CD4-positive, CD25-positive, alpha-beta regulatory T cell (primary cell): ENCODE results near the gene CES3. TPM values are rescaled to one million over a fixed set of nuclear protein-coding genes. Genes with fewer than 3 reads are reported as not detected.
"Not testable (repeated sequence)": the region's sequence is repeated elsewhere in the genome, so short reads cannot be mapped to it uniquely, and the experiment has no call there.

Source experiments
- ATAC-seq, 2 donors: fragments of 150-1000 bp; cut with Tn5 transposase; one replicate each; pipeline ENCODE4 v1.10.0; 2021; ENCODE audit warnings: low read depth in 2 of 2, moderate number of reproducible peaks in 2 of 2, moderate library complexity in 1 of 2
- DNase-seq, 3 donors: peaks; one replicate each; pipeline versions ENCODE4 v3.0.0 to v3.0.0-alpha.2; 2012 to 2022; ENCODE audit warnings: mixed read lengths in 1 of 3
- H3K27ac ChIP-seq: one replicate; pipeline ENCODE4 v1.7.0; 2013; ENCODE audit warnings: mild to moderate bottlenecking, low read length; ENCODE audit not compliant: insufficient read depth, poor library complexity, severe bottlenecking
- H3K27me3 ChIP-seq: one replicate; pipeline ENCODE4 v1.7.0; 2013; ENCODE audit warnings: low read length; ENCODE audit not compliant: control insufficient read depth, insufficient read depth
- H3K36me3 ChIP-seq: one replicate; pipeline ENCODE4 v1.7.0; 2013; ENCODE audit warnings: mild to moderate bottlenecking, low read length, moderate library complexity; ENCODE audit not compliant: control insufficient read depth, insufficient read depth
- H3K4me1 ChIP-seq: 2 replicates; pipeline ENCODE4 v1.7.0; 2013; ENCODE audit warnings: mild to moderate bottlenecking, low read length; ENCODE audit not compliant: insufficient read depth, control insufficient read depth, poor library complexity, severe bottlenecking
- H3K4me3 ChIP-seq: one replicate; pipeline ENCODE4 v1.7.0; 2013; ENCODE audit warnings: low read depth, mild to moderate bottlenecking, low read length, moderate library complexity
- H3K9me3 ChIP-seq, 2 experiments: 1 replicate in 1 of 2; 2 replicates in 1 of 2; pipeline ENCODE4 v1.7.0; 2013; ENCODE audit warnings: low read length in 2 of 2, mild to moderate bottlenecking in 1 of 2, moderate library complexity in 1 of 2; ENCODE audit not compliant: control insufficient read depth in 2 of 2
- H3K27ac Mint-ChIP-seq, 3 donors: one replicate each; pipeline ENCODE4 v1.8.0; 2020 to 2022; ENCODE audit warnings: mild to moderate bottlenecking in 3 of 3, mixed read lengths in 3 of 3, moderate library complexity in 2 of 3
- H3K27me3 Mint-ChIP-seq: one replicate; pipeline ENCODE4 v1.8.0; 2022; ENCODE audit warnings: mild to moderate bottlenecking, mixed read lengths
- H3K36me3 Mint-ChIP-seq: one replicate; pipeline ENCODE4 v1.8.0; 2020; ENCODE audit warnings: mixed read lengths
- H3K4me1 Mint-ChIP-seq, 4 donors: one replicate each; pipeline ENCODE4 v1.8.0; 2020 to 2022; ENCODE audit warnings: mixed read lengths in 4 of 4, mild to moderate bottlenecking in 1 of 4
- H3K4me3 Mint-ChIP-seq, 4 donors: one replicate each; pipeline ENCODE4 v1.8.0; 2020 to 2022; ENCODE audit warnings: mild to moderate bottlenecking in 4 of 4, mixed read lengths in 4 of 4, moderate library complexity in 3 of 4
- H3K9me3 Mint-ChIP-seq, 7 donors: one replicate each; pipeline ENCODE4 v1.8.0; 2020 to 2022; ENCODE audit warnings: mixed read lengths in 7 of 7, mild to moderate bottlenecking in 3 of 7, moderate library complexity in 2 of 7
- polyA plus RNA-seq, 4 donors: library from polyadenylated mRNA; unstranded; fragments of 300-500 nt; fragmentation: Illumina TruSeq; gene quantifications; one replicate each; pipeline ENCODE4 v1.2.3, GENCODE V29; 2021
- total RNA-seq: library from RNA; stranded (reverse); gene quantifications from one replicate; pipeline ENCODE4 v1.2.3, GENCODE V29; 2022

Gene CES3
- total and polyA plus RNA-seq, 5 donors from 2014 or later, result 0.10 to 0.74 (median 0.27) TPM

DNA sequence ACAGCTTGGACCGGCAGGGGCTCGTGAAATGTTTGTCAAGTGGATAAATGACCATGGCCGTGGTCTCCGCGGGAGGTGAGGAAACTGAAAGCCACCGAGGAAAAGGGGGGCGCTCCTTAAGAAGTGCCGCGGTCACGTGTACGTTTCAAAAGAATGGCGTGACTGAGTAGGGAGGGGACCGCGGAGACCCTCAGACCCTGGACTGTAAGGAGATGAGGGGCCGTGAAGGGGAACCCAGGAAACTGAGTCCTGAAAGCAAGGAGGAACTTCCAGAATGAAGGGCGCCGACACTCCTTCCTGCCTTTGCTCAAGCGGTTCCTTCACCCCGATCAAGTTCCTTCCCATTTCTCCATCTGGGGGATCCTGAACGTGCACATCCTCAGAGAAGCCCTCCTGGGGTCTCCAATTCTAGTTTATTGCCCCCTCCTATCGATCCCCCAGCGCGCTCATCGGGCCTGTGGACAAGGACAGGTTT is 26.2 kb upstream of the CES3 start:
- Mint-ChIP-seq H3K27ac (peak overlapping the region; percentile 98 to 99 (median 99)), H3K36me3 (peaks cover 12% of the 10 kb centered on the region), H3K4me1 (peaks cover 6 to 68% (median 41%) of the 10 kb centered on the region in 4 donors), H3K4me3 (peak overlapping the region; percentile 96 to 99 (median 98))
- H3K27me3 ChIP-seq, ATAC-seq, H3K9me3 Mint-ChIP-seq, H3K27me3 Mint-ChIP-seq, DNase-seq, H3K9me3 ChIP-seq: not testable (repeated sequence)
- H3K4me1 ChIP-seq, result peaks cover 38% of the 10 kb centered on the region
- H3K27ac ChIP-seq, result peak overlapping the region; percentile 88
- H3K36me3 ChIP-seq, result peaks cover 28% of the 10 kb centered on the region
- peak overlapping the region; percentile 68 for H3K4me3 ChIP-seq

DNA sequence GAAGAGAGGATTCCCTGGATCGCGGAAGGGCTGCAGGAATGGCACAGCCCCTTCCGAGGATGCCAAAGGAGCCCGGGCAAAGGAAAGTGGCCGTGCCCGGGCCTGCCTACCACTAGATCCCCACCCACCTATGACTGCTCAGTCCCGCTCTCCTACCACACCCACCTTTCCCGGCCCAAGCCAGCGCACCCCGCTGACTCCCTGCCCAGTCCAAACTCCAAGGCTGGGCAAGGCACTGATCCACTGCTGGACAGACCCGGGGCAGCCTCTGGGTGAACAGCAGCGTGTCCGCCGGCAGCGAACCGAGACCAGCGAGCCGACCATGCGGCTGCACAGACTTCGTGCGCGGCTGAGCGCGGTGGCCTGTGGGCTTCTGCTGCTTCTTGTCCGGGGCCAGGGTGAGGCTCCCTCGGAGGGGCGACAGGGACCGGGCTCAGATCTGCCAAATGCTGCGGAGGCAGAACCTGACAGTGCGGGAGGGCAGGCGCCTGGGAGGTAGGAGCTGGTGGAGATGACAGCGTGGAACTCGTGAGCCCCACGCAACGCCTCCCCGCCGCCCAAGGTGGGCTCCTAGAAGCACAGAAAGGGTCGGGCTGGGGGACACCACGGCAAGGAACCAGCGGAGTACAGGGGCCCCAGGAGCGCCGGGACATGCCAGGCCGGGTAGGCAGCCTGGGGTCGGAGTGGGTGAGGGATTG is 25.6 kb upstream of the CES3 start, which contains the start of gene CES2:
Gene CES2, plus strand, starts transcription at position 203 of the 698 bp plus-strand sequence. Its CDS starts 120 bp downstream, at position 323.
- Mint-ChIP-seq H3K36me3 (peaks cover 12% of the 10 kb centered on the region), H3K9me3 (no peaks in the 10 kb centered on the region), H3K27ac (peak within 1 kb of the TSS; percentile 98 to 99 (median 99)), H3K4me3 (peak within 1 kb of the TSS; percentile 96 to 99 (median 98)), H3K27me3 (peaks cover 6% of the 10 kb centered on the region), H3K4me1 (peaks cover 6 to 70% (median 41%) of the 10 kb centered on the region in 4 donors)
- Histone ChIP-seq H3K27ac (peak within 1 kb of the TSS; percentile 88), H3K36me3 (peaks cover 34% of the 10 kb centered on the region), H3K4me3 (peak within 1 kb of the TSS; percentile 68), H3K9me3 (no peaks in the 10 kb centered on the region), H3K27me3 (no peaks in the 10 kb centered on the region), H3K4me1 (peaks cover 38% of the 10 kb centered on the region)
- no peak for ATAC-seq
- peak in 1 of 3 donors; percentile 5 for DNase-seq

DNA sequence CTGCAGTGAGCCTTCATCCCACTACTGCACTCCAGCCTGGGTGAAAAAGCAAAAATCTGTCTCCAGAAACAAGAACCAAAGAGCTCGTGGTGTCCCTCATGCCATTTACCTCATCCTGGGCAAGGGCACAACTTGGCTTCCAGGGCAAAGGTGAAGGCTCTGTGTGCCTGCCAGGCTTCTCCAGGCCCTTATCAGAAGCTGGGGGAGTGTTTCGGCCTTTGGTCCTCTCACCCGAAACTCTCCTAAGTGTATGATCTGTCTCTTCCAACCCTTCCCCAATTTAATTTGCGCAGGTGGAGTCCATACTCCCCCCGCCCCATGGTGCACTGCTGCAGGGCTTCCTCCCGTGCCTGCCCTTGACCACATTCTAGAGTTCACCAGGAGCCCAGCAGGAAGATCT is 24.6 kb upstream of the CES3 start:
- H3K36me3 Mint-ChIP-seq, result peaks cover 12% of the 10 kb centered on the region
- Histone ChIP-seq H3K9me3 (no peaks in the 10 kb centered on the region), H3K36me3 (peaks cover 42% of the 10 kb centered on the region), H3K27me3 (no peaks in the 10 kb centered on the region), H3K4me1 (peaks cover 38% of the 10 kb centered on the region), H3K27ac (no peak overlapping the region), H3K4me3 (no peak overlapping the region)
- peak overlapping the region; percentile 76 to 98 (median 95) for H3K4me3 Mint-ChIP-seq
- H3K27me3 Mint-ChIP-seq, result peaks cover 6% of the 10 kb centered on the region
- DNase-seq, result no peak
- peak overlapping the region in 2 of 3 donors; percentile 78 to 80 for H3K27ac Mint-ChIP-seq
- peaks cover 6 to 68% (median 41%) of the 10 kb centered on the region in 4 donors for H3K4me1 Mint-ChIP-seq
- ATAC-seq, result no peak
- no peaks in the 10 kb centered on the region for H3K9me3 Mint-ChIP-seq

DNA sequence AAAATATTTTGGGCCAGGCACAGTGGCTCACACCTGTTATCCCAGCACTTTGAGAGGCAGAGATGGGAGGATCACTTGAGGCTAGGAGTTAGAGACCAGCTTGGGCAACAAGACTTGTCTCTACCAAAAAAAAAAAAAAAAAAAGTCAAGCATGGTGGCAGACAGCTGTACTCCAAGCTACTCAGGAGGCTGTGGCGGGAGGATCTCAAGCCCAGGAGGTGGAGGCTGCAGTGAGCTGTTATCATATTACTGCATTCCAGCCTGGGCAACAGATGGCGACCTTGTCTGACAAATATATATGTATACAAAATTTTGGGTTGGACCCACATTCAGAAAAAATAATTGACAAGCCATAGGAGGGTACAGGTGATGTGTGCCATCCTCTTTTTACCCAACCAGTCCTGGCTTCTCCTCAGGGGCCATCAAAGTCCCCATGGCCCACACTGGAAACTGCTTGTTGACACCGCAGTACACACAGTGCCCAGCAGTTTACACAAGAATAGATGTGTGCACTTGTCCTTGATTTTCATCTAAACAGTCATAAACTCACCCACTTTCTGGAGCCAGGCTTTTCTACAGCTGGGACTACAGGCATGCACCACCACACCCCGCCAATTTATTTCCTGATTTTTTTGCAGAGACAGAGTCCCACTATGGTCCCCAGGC is 24.0 kb upstream of the CES3 start:
- H3K27ac Mint-ChIP-seq, result peak overlapping the region in 2 of 3 donors; percentile 87 to 88
- ATAC-seq, result no peak
- no peaks in the 10 kb centered on the region for H3K9me3 Mint-ChIP-seq
- Histone ChIP-seq H3K27ac (no peak overlapping the region), H3K36me3 (peaks cover 42% of the 10 kb centered on the region), H3K9me3 (no peaks in the 10 kb centered on the region), H3K27me3 (no peaks in the 10 kb centered on the region), H3K4me1 (peaks cover 37% of the 10 kb centered on the region), H3K4me3 (no peak overlapping the region)
- peak overlapping the region; percentile 74 to 98 (median 87) for H3K4me3 Mint-ChIP-seq
- peaks cover 14% of the 10 kb centered on the region for H3K36me3 Mint-ChIP-seq
- peaks cover 6% of the 10 kb centered on the region for H3K27me3 Mint-ChIP-seq
- DNase-seq, result no peak
- peaks cover 6 to 63% (median 38%) of the 10 kb centered on the region in 4 donors for H3K4me1 Mint-ChIP-seq

DNA sequence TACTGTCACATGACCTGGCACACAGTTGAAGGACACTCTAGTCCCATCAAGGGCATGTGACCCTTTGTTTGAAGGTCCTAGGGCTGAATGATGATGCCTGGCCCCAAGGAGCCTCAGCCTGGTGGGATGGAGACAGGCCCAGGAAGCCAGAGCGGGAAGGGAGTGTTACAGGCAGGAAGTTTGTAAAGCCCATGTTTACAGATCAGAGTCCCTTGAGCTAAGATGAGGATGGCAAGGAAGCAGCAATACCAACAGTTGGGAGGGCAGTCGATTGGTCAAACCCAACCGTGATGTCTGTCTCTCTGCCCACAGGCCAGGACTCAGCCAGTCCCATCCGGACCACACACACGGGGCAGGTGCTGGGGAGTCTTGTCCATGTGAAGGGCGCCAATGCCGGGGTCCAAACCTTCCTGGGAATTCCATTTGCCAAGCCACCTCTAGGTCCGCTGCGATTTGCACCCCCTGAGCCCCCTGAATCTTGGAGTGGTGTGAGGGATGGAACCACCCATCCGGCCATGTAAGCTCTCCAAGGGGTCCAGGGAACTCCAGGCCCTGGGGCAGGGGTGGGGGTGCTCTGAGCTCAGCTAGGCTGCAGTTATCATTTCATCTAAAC is 23.2 kb upstream of the CES3 start:
- Mint-ChIP-seq H3K4me1 (peaks cover 6 to 55% (median 33%) of the 10 kb centered on the region in 4 donors), H3K27ac (peak overlapping the region in 2 of 3 donors; percentile 87 to 88), H3K4me3 (peak overlapping the region in 3 of 4 donors; percentile 40 to 76 (median 74)), H3K27me3 (peaks cover 6% of the 10 kb centered on the region), H3K36me3 (peaks cover 17% of the 10 kb centered on the region), H3K9me3 (no peaks in the 10 kb centered on the region)
- Histone ChIP-seq H3K4me3 (no peak overlapping the region), H3K9me3 (no peaks in the 10 kb centered on the region), H3K36me3 (peaks cover 46% of the 10 kb centered on the region), H3K27me3 (no peaks in the 10 kb centered on the region), H3K4me1 (peaks cover 29% of the 10 kb centered on the region), H3K27ac (no peak overlapping the region)
- DNase-seq, result no peak
- ATAC-seq, result no peak

DNA sequence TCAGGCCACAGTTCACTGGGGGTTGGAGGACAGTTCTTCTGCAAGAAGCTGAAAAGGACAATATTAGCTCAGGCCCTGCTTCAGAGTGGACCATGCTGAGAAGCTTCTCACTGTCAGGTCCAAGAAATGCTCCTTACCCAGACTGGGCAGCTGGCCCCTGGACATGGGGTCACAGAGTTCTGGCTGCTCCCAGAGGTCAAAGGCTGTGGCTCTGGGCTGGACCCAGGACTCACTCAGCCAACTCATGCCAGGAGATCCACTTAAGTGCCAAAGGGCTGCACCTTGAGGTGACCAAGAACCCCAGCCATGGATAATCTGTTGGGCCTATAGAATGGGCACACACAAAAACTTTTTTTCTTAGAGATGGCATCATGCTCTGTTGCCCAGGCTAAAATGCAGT is 21.7 kb upstream of the CES3 start:
- no peaks in the 10 kb centered on the region for H3K27me3 ChIP-seq
- Mint-ChIP-seq H3K4me1 (peaks cover 0 to 40% (median 20%) of the 10 kb centered on the region in 4 donors), H3K27me3 (peaks cover under 1% of the 10 kb centered on the region), H3K9me3 (no peaks in the 10 kb centered on the region), H3K36me3 (peaks cover 23% of the 10 kb centered on the region), H3K4me3 (peak overlapping the region in 1 of 4 donors; percentile 73), H3K27ac (peak overlapping the region in 1 of 3 donors; percentile 52)
- peaks cover 19% of the 10 kb centered on the region for H3K4me1 ChIP-seq
- no peak overlapping the region for H3K4me3 ChIP-seq
- no peaks in the 10 kb centered on the region for H3K9me3 ChIP-seq
- peaks cover 52% of the 10 kb centered on the region for H3K36me3 ChIP-seq
- DNase-seq, result no peak
- no peak for ATAC-seq
- H3K27ac ChIP-seq, result no peak overlapping the region

DNA sequence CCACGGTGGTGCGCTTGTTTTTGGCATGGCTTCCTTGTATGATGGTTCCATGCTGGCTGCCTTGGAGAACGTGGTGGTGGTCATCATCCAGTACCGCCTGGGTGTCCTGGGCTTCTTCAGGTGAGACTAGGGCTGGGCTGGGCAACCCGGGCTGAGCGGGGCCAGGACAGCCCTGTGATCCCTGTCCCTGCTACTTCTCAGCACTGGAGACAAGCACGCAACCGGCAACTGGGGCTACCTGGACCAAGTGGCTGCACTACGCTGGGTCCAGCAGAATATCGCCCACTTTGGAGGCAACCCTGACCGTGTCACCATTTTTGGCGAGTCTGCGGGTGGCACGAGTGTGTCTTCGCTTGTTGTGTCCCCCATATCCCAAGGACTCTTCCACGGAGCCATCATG is 20.8 kb upstream of the CES3 start:
- Histone ChIP-seq H3K36me3 (peaks cover 52% of the 10 kb centered on the region), H3K27ac (no peak overlapping the region), H3K4me3 (no peak overlapping the region), H3K4me1 (peaks cover 16% of the 10 kb centered on the region), H3K9me3 (no peaks in the 10 kb centered on the region), H3K27me3 (no peaks in the 10 kb centered on the region)
- DNase-seq (no peak), ATAC-seq (no peak)
- H3K4me3 Mint-ChIP-seq, result no peak overlapping the region
- no peaks in the 10 kb centered on the region for H3K27me3 Mint-ChIP-seq
- peaks cover 0 to 36% (median 18%) of the 10 kb centered on the region in 4 donors for H3K4me1 Mint-ChIP-seq
- no peak overlapping the region for H3K27ac Mint-ChIP-seq
- H3K36me3 Mint-ChIP-seq, result peaks cover 23% of the 10 kb centered on the region
- H3K9me3 Mint-ChIP-seq, result no peaks in the 10 kb centered on the region
